KMS-11 (cell line): ENCODE results near the gene GPC3.

ENCODE experiments used
- H2AFZ ChIP-seq: fragments of 200-600 bp; sonication (generic); 2 replicates; pipeline ENCODE4 v1.6.1; 2016; ENCODE audit warnings: antibody characterized with exemption, mixed run types, low read depth
- H3K27ac ChIP-seq: fragments of 200-600 bp; sonication (generic); 2 replicates; pipeline ENCODE4 v1.6.1; 2016; ENCODE audit warnings: mild to moderate bottlenecking, mixed run types
- H3K27me3 ChIP-seq: fragments of 200-600 bp; sonication (generic); 2 replicates; pipeline ENCODE4 v1.6.1; 2017; ENCODE audit warnings: mild to moderate bottlenecking, low read depth, mixed run types, moderate library complexity; ENCODE audit not compliant: insufficient read depth
- H3K36me3 ChIP-seq: fragments of 200-600 bp; sonication (generic); 2 replicates; pipeline ENCODE4 v1.6.1; 2017; ENCODE audit warnings: mild to moderate bottlenecking, mixed run types; ENCODE audit not compliant: insufficient read depth
- H3K4me1 ChIP-seq: fragments of 200-600 bp; sonication (generic); 2 replicates; pipeline ENCODE4 v1.6.1; 2016; ENCODE audit warnings: mild to moderate bottlenecking, low read depth, mixed run types; ENCODE audit not compliant: poor library complexity, severe bottlenecking
- H3K4me2 ChIP-seq: fragments of 200-600 bp; sonication (generic); 2 replicates; pipeline ENCODE4 v1.7.0; 2016; ENCODE audit warnings: mild to moderate bottlenecking, mixed run types
- H3K4me3 ChIP-seq: fragments of 200-600 bp; sonication (generic); IDR thresholded peaks from 2 replicates; pipeline ENCODE4 v1.6.1; 2017; ENCODE audit warnings: low read depth, low read length, mixed read lengths; ENCODE audit not compliant: insufficient read depth
- H3K79me2 ChIP-seq: fragments of 200-600 bp; sonication (generic); 2 replicates; pipeline ENCODE4 v1.6.1; 2016; ENCODE audit warnings: low read depth, mixed run types; ENCODE audit not compliant: insufficient read depth
- H3K9ac ChIP-seq: fragments of 200-600 bp; sonication (generic); 2 replicates; pipeline ENCODE4 v1.6.1; 2016; ENCODE audit warnings: mild to moderate bottlenecking, mixed run types
- H4K20me1 ChIP-seq: fragments of 200-600 bp; sonication (generic); 2 replicates; pipeline ENCODE4 v1.6.1; 2016; ENCODE audit warnings: mild to moderate bottlenecking, mixed run types; ENCODE audit not compliant: insufficient read depth
- CTCF ChIP-seq: fragments of 200-600 bp; sonication (generic); conservative IDR thresholded peaks from 2 replicates; pipeline ENCODE4 v1.6.1; 2017; ENCODE audit warnings: low read depth, mild to moderate bottlenecking, antibody characterized with exemption, low read length, moderate library complexity, mixed read lengths

GPC3 gene

DNA sequence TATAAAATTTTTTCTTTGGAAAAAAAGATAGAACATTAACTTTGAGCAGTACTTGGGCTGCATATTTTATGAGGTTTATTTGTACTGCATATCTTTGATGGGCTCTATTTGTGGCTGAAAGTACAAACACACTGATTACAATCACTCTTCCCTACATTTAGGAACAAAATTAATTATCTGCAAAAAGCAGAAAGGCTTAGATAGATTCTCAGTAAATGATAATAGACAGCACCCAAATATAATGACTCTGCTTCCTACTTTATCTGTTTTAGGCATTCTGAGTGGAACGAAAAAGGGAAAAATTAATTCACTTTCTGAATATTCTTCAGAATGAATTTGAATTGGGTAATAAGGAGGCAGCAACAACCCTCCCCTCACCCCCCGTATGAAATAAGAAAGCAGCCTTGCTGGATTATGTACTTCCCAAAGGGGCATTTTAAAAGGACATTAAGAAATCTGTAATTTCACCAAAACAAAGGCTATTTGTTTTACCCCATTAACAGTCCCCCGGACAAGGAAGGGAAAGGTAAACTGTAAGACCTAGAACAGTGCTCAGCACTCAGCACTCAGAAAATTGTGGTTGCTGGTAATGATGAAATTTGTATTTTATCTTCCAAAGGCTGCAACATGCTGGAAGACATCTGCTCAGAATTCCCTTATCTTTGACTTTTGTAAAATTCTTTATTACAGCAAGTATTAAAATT is 242.6 kb downstream of the GPC3 start:
- TF ChIP-seq CTCF = no peak
- no peak overlapping the region for H3K27ac ChIP-seq
- no peak overlapping the region for H3K9ac ChIP-seq
- H3K79me2 ChIP-seq = no peaks in the 10 kb centered on the region
- no peaks in the 10 kb centered on the region for H3K27me3 ChIP-seq
- H3K4me2 ChIP-seq = no peak overlapping the region
- H3K4me3 ChIP-seq = no peak overlapping the region
- H4K20me1 ChIP-seq = no peaks in the 10 kb centered on the region
- H3K4me1 ChIP-seq = no peaks in the 10 kb centered on the region
- no peaks in the 10 kb centered on the region for H3K36me3 ChIP-seq
- no peak overlapping the region for H2AFZ ChIP-seq

- Histone ChIP-seq H3K27ac (no peak overlapping the region), H4K20me1 (no peaks in the 10 kb centered on the region), H3K36me3 (no peaks in the 10 kb centered on the region), H3K9ac (no peak overlapping the region), H3K4me2 (no peak overlapping the region), H3K4me3 (no peak overlapping the region), H2AFZ (no peak overlapping the region), H3K79me2 (no peaks in the 10 kb centered on the region), H3K4me1 (no peaks in the 10 kb centered on the region), H3K27me3 (no peaks in the 10 kb centered on the region)
- TF ChIP-seq CTCF = no peak
Observed at GRCh38 chrX:133741303-133741702, 244.1 kb downstream of the GPC3 start.

DNA sequence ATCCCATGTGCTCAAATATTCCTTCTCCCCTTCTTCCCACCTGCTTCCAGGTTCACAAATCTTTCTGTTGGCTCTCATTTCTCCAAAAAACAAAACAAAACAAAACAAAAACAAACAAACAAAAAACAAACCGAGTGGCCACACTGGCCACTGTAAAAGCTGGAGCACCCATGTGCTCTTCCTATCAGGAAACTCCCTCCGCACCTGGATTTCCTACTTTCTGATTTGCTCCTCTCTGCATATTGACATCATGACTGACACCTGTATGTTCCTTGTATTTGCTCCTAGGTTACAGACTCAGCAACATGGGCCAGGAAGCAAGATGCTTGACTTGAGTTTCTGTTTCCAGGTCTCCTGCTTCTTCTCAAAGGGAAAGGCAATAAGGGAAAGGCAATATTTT is 258.8 kb downstream of the GPC3 start:
- H3K4me3 ChIP-seq = no peak overlapping the region
- H3K27me3 ChIP-seq = no peaks in the 10 kb centered on the region
- TF ChIP-seq CTCF = no peak
- no peak overlapping the region for H3K4me2 ChIP-seq
- H3K79me2 ChIP-seq = no peaks in the 10 kb centered on the region
- no peak overlapping the region for H3K27ac ChIP-seq
- no peaks in the 10 kb centered on the region for H3K36me3 ChIP-seq
- H3K4me1 ChIP-seq = no peaks in the 10 kb centered on the region
- H3K9ac ChIP-seq = no peak overlapping the region
- no peaks in the 10 kb centered on the region for H4K20me1 ChIP-seq
- no peak overlapping the region for H2AFZ ChIP-seq

- Histone ChIP-seq H3K27ac (no peak overlapping the region), H3K27me3 (no peaks in the 10 kb centered on the region), H4K20me1 (no peaks in the 10 kb centered on the region), H3K4me1 (no peaks in the 10 kb centered on the region), H3K79me2 (no peaks in the 10 kb centered on the region), H3K4me2 (no peak overlapping the region), H2AFZ (no peak overlapping the region), H3K9ac (no peak overlapping the region), H3K4me3 (no peak overlapping the region), H3K36me3 (no peaks in the 10 kb centered on the region)
- no peak for TF ChIP-seq CTCF
Observed at GRCh38 chrX:133726211-133726630, 259.2 kb downstream of the GPC3 start.
